Activated naive CD4-positive, alpha-beta T cell treated with Interleukin-2 at 50 U/mL for 16 hours (primary cell): ENCODE data around the gene SLIT3.

Experiments
- DNase-seq: peaks from one replicate; pipeline ENCODE4 v3.0.0-alpha.2; 2020

The SLIT3 gene

GRCh38 chr5:169300468-169301385 lies at the start of gene SLIT3:
Gene SLIT3 (minus strand): TSS chr5:169301139. CDS start chr5:169300709, 430 bp downstream.
- no peak for DNase-seq

GRCh38 chr5:169350016-169350415 lies 49.1 kb upstream of the SLIT3 start:
- DNase-seq: no peak

DNA sequence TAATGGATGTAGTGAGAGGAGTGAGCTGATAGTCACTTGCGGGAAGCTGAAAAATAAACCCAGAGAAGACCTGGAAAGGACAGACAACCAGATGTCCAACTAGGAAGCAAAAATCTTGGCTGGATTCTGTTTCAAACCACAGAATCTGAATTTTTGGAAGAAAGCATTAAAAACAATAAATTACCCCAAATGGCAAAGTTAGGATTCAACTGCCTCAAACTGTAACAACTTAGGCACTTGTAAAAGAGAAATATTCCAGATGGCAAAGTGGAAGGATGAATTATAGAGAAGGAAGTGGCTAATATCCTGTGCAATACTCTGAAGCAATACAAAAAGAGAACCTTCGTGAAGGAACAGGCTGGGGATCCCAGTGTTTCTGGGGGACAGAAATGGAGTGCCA lies 46.8 kb upstream of the SLIT3 start:
- DNase-seq: no peak

DNA sequence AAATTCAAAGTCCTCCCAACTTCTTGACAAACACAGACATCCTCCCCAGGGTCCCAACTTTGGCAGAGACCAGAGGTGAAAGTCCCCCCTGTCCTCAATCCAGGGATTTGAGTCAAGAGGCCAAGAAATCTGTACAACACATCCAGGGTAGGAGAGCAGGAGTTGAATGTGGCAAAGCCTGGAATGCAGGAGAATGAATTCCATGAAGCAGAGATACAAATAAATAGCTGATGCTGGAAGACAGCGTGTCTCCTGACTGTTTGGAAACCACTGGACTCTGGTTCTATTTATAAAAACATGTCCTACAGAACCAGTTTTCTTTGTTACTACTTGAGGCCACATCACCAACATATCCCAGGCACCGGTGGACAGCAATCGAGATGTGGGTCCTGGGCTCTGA lies 43.7 kb upstream of the SLIT3 start:
- no peak for DNase-seq

DNA sequence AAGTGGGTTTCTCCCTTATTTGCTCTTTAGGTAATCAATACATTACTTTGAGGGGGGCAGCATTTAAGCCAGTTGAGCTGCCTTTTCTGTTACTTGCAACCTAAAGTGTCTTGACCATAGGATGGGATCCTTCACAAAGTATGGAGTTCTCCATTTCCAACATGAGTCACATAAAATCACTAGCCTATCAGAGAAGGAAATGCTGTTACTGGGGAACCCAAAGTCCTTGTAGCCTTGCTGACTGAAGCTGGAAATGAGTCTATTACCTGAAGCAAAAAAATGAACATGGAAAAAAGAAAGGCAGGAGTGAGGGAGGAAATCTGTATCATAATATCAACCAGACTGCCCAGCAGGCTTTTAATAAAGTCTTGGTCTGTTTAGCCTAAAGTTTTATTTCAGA lies 42.8 kb upstream of the SLIT3 start:
- DNase-seq: no peak

- no peak for DNase-seq
Observed at GRCh38 chr5:169341556-169341955, 40.6 kb upstream of the SLIT3 start.

DNA sequence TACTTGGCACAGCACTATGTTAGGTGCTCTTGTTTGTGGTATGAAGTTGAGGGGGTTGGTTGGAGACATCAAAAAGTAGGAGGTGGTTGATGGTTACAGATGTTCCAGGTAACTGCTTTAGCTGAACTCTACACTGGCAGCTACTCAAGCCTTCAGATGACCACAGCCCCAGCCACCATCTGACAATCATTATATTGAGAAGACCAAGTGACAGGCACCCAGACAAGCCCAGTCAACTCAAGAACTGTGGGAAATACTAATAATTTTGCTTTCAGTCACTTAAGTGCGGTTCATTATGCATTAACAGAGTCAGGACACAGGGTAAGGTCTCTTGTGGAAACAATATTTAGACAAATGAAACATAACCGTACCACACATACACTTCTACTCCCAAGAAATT lies 38.9 kb upstream of the SLIT3 start:
- DNase-seq: no peak

DNA sequence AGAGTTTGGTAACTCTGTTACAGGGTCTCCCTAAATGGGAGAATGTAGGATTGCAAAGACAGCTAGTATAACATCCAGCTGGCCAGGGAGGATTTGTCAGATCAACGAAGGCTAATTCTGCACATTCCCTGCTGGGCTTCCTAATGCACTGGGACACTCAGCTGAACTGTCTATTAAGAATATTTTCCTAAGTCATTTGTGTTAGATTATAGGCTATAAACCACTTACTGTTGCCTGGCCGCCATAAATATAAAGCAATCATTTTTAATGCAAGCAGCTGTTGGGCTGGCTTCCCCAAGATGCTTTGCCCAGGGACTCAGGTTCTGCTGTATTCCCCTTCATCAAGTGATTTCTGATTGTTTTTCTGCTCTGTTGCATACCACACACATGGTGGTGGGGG lies 35.3 kb upstream of the SLIT3 start:
- no peak for DNase-seq

DNA sequence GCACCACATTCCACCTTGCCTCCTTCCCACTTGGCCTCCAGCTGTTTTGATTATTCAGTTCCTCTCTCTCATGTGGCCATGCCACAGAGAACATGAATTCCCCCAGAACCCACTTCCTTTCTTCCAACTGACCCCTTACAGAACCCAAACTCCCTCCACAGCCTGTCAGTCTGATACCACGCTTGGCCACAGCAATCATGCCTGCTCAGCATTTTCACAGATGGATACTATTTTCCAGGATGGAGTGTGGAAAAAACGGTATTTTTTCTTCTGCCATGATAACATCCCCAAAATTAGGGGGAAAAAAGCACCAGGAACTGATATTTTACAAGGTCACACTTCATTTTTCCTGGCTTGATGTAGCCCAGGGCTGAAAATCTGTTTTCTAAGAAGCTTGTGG lies 34.9 kb upstream of the SLIT3 start:
- DNase-seq: no peak

GRCh38 chr5:169333518-169333917 lies 32.6 kb upstream of the SLIT3 start:
- no peak for DNase-seq

- no peak for DNase-seq
Observed at GRCh38 chr5:169331292-169331852, 30.4 kb upstream of the SLIT3 start.

- DNase-seq: no peak
Observed at GRCh38 chr5:169328401-169328800, 27.5 kb upstream of the SLIT3 start.

- DNase-seq: no peak
Observed at GRCh38 chr5:169325273-169325672, 24.3 kb upstream of the SLIT3 start.

DNA sequence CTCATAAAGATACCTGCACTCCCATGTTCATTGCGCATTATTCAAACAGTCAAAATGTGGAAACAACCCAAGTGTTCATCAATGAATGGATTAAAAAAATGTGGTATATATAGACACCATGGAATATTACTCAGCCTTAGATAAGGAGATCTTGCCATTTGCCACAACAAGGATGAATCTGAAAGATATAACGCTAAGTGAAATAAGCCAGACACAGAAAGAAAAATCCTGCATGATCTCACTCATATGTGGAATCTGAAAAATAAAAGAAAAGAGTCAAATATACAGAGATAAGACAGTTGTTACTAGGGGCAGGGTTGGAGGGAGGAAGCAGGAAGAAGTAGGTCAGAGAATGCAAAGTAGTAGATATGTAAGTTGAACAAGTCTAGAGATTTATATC lies 17.6 kb upstream of the SLIT3 start:
- DNase-seq: no peak

- DNase-seq: no peak
Observed at GRCh38 chr5:169307646-169308045, 6.7 kb upstream of the SLIT3 start.

DNA sequence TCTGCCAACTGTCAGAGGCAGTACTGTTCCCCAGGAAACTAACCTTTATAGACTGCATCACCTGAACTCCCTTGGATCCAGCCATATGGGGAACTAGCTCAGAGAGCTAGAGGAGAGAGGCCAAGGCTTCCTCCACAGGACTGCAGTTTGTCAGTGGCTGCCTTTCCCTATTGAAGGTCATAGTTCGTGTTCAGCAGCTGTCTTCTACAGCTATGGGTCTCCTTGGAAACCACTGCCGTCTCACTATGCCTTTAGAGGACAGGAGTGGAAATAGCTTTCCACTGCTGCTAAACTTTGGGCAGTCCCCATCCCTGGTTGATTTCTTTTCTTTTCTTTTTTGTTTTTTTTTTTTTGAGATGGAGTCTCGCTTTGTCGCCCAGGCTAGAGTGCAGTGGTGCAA lies 4.4 kb upstream of the SLIT3 start:
- no peak for DNase-seq

DNA sequence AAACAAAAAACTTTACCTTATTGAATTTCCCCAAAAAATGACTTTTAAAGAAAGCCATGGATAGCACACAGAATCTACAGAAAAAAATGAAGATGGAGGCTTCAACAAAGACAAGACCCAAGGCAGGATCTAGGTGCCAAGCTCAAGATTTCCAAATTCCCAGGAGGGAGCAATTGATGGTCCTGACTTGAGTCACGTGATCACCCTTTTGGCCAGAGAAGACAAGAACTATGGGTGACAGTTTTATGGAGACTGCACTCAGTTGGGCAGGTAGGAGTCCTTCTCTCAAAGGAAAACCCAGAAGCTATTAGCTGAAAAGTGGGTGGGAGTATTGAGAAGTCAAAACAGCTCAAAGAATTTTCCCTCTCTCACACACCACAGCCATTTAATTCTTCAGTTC lies 3.2 kb upstream of the SLIT3 start:
- no peak for DNase-seq

- DNase-seq: no peak
Observed at GRCh38 chr5:169303119-169303515, 2.2 kb upstream of the SLIT3 start.

DNA sequence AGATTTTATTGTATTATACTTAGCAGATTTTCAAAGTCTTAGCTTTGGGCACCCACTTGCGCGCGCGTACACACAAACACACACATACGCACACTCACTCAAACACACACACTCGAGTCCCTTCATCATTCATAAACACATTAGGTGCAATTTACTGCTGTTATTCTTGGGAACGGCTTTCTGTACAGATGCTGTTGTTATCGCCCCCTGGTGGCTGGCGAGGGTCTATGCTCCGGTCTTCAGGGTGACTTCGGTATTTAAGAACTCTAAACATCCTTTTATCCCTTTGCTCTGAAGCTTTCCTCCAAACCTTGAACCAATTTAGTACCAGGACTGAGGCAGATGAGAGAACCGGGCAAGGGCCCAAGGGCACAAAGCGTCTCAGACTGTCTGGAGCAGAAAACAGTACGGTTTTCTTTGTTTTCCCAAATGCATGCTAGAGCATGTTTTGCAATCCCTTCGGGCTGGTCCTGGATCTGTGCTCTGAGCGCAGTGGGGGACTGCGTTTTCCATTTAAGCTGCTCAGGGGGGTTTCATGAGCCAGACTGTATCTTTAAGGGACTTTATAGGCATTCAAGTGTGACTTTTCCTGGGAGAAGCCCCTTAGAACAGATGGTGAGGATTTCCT lies 1.7 kb upstream of the SLIT3 start:
- DNase-seq: peak; percentile 45

DNA sequence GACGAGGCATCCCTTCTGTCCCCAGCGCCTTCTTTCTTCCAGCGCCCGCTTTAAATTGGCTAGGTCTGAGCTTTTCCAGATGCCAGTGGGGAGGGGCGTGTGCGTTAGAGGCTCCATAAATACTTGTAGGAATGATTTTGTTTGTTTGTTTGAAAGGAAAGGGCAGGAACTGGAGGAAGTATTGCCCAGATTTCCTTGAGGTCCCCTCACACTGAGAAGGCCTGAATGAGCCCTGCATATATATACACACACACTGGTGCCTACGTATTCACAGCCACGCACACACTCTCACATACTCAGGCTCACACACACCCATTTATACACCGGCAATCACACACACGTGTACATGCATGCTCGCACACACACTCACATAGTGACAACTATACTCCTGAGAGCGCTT lies 1.0 kb upstream of the SLIT3 start:
- DNase-seq: no peak

- DNase-seq: no peak
Observed at GRCh38 chr5:169301386-169301934, 521 bp upstream of the SLIT3 start.

- DNase-seq: no peak
Observed at GRCh38 chr5:169299663-169300467, 1.1 kb downstream of the SLIT3 start.

- no peak for DNase-seq
Observed at GRCh38 chr5:169299191-169299662, 1.7 kb downstream of the SLIT3 start.
